SK-N-MC (cell line): Measurements from ENCODE around the gene GRIP2.

Experiments used
- DNase-seq: peaks from one replicate; pipeline ENCODE4 v3.0.0-alpha.2; 2011; ENCODE audit warnings: low read depth, low spot score
- H3K27ac ChIP-seq: fragments of 200-600 bp; sonication (generic); 2 replicates; pipeline ENCODE4 v1.5.1; 2016; ENCODE audit warnings: mixed run types
- H3K36me3 ChIP-seq: fragments of 200-600 bp; sonication (generic); 2 replicates; pipeline ENCODE4 v1.6.1; 2017; ENCODE audit warnings: antibody characterized with exemption, low read length, mixed read lengths; ENCODE audit not compliant: insufficient read depth
- H3K4me3 ChIP-seq: fragments of 200-600 bp; sonication (generic); 2 replicates; pipeline ENCODE4 v1.5.1; 2016
- H3K9ac ChIP-seq: fragments of 200-600 bp; sonication (generic); 2 replicates; pipeline ENCODE4 v1.8.0; 2017; ENCODE audit warnings: mixed run types, mixed read lengths; ENCODE audit not compliant: insufficient read length
- H3K9me3 ChIP-seq: fragments of 200-600 bp; sonication (generic); 2 replicates; pipeline ENCODE4 v1.6.1; 2017; ENCODE audit warnings: low read depth, mild to moderate bottlenecking, antibody characterized with exemption, low read length, moderate library complexity, mixed read lengths
- EZH2 ChIP-seq: fragments of 200-600 bp; sonication (generic); IDR thresholded peaks from one replicate; pipeline ENCODE4 v1.6.1; 2017; ENCODE audit warnings: antibody characterized with exemption
- FOXP2 ChIP-seq: optimal IDR thresholded peaks from 2 replicates; pipeline ENCODE3; 2011; ENCODE audit warnings: mild to moderate bottlenecking, moderate library complexity; ENCODE audit not compliant: insufficient read depth; ENCODE audit errors: extremely low read length, control extremely low read depth
- POLR2AphosphoS5 ChIP-seq: IDR thresholded peaks from 2 replicates; pipeline ENCODE4 v1.6.1; 2012; ENCODE audit warnings: mild to moderate bottlenecking, low read depth, low read length, borderline replicate concordance

The GRIP2 gene

DNA sequence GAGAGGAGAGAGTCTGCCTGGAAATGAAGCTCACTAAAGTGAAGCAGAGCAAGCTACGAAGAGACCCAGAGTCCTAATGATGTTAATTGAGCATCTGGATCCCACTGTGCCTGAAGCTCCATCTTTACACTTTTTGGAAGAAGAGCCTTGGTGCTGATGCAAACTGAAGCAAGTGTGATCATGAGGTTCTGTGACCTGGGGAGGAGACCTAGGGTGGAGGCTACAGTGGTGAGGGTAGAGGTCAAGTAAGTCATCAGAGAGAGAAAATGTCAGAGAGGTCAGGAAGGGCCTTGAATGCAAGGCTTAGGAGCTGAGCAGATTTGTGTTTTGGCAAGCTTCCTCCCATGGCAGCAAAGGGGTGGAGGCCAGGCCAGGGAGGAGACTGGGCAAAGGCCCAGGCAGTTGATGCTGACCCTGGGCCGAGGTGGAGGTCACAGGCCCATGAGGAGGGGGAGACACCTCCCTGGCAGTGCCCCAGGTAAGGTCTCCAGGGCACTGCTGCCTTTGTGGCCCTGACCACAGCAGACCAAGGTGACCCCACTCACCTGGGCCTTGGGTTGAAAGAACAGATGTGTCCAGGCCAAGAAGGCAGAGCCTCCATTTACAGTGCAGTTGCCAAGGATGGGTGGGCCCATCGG is 1.6 kb downstream of the GRIP2 start:
- H3K36me3 ChIP-seq, result no peaks in the 10 kb centered on the region
- H3K9ac ChIP-seq, result no peak overlapping the region
- H3K4me3 ChIP-seq, result no peak overlapping the region
- H3K9me3 ChIP-seq, result no peaks in the 10 kb centered on the region
- DNase-seq, result no peak
- TF ChIP-seq POLR2AphosphoS5 (no peak), FOXP2 (no peak), EZH2 (no peak)
- no peak overlapping the region for H3K27ac ChIP-seq

- no peak for DNase-seq
- H3K27ac ChIP-seq, result peak overlapping the region; percentile 64; the same call in 1 of the 2 replicates
- no peak overlapping the region for H3K4me3 ChIP-seq
- TF ChIP-seq EZH2 (no peak), FOXP2 (no peak), POLR2AphosphoS5 (no peak)
- H3K36me3 ChIP-seq, result no peaks in the 10 kb centered on the region
- H3K9ac ChIP-seq, result no peak overlapping the region
- no peaks in the 10 kb centered on the region for H3K9me3 ChIP-seq
Measured at GRCh38 chr3:14537590-14538450, 2.3 kb downstream of the GRIP2 start.

GRCh38 chr3:14536837-14537589 is 3.1 kb downstream of the GRIP2 start:
- H3K9me3 ChIP-seq, result no peaks in the 10 kb centered on the region
- no peak overlapping the region for H3K4me3 ChIP-seq
- TF ChIP-seq EZH2 (no peak), POLR2AphosphoS5 (no peak)
- H3K36me3 ChIP-seq, result no peaks in the 10 kb centered on the region
- peak overlapping the region; percentile 64; the same call in 1 of the 2 replicates for H3K27ac ChIP-seq
- H3K9ac ChIP-seq, result no peak overlapping the region
- no peak for DNase-seq

- Histone ChIP-seq H3K36me3 (no peaks in the 10 kb centered on the region), H3K9ac (no peak overlapping the region), H3K9me3 (no peaks in the 10 kb centered on the region), H3K4me3 (no peak overlapping the region), H3K27ac (no peak overlapping the region)
- no peak for DNase-seq
- TF ChIP-seq FOXP2, result no peak
- no peak for TF ChIP-seq EZH2
- no peak for TF ChIP-seq POLR2AphosphoS5
Measured at GRCh38 chr3:14536055-14536815, 3.9 kb downstream of the GRIP2 start.

GRCh38 chr3:14535616-14536015 is 4.5 kb downstream of the GRIP2 start:
- TF ChIP-seq FOXP2 (no peak), EZH2 (no peak), POLR2AphosphoS5 (no peak)
- Histone ChIP-seq H3K9me3 (no peaks in the 10 kb centered on the region), H3K9ac (no peak overlapping the region), H3K4me3 (no peak overlapping the region), H3K36me3 (no peaks in the 10 kb centered on the region), H3K27ac (no peak overlapping the region)
- DNase-seq, result no peak

GRCh38 chr3:14534516-14535191 is 5.5 kb downstream of the GRIP2 start:
- Histone ChIP-seq H3K9me3 (no peaks in the 10 kb centered on the region), H3K4me3 (no peak overlapping the region), H3K27ac (no peak overlapping the region), H3K36me3 (no peaks in the 10 kb centered on the region), H3K9ac (no peak overlapping the region)
- no peak for TF ChIP-seq POLR2AphosphoS5
- no peak for TF ChIP-seq FOXP2
- no peak for TF ChIP-seq EZH2
- no peak for DNase-seq

GRCh38 chr3:14533457-14533958 is 6.6 kb downstream of the GRIP2 start:
- Histone ChIP-seq H3K9ac (no peak overlapping the region), H3K27ac (no peak overlapping the region), H3K4me3 (no peak overlapping the region), H3K36me3 (no peaks in the 10 kb centered on the region), H3K9me3 (no peaks in the 10 kb centered on the region)
- DNase-seq, result no peak
- TF ChIP-seq POLR2AphosphoS5 (no peak), EZH2 (no peak)
